GM12872 (cell line): ENCODE data around the gene FGD3.

Experiments
- TF ChIP-seq, protein P1 (sequence below): IDR thresholded peaks from 3 replicates; pipeline ENCODE4 v1.5.1; 2011; ENCODE audit warnings: low read depth, mild to moderate bottlenecking, low read length, moderate library complexity; ENCODE audit not compliant: insufficient read depth

FGD3 gene

GRCh38 chr9:93060746-93061259 lies 113.5 kb downstream of the FGD3 start:
- TF ChIP-seq, protein P1, sequence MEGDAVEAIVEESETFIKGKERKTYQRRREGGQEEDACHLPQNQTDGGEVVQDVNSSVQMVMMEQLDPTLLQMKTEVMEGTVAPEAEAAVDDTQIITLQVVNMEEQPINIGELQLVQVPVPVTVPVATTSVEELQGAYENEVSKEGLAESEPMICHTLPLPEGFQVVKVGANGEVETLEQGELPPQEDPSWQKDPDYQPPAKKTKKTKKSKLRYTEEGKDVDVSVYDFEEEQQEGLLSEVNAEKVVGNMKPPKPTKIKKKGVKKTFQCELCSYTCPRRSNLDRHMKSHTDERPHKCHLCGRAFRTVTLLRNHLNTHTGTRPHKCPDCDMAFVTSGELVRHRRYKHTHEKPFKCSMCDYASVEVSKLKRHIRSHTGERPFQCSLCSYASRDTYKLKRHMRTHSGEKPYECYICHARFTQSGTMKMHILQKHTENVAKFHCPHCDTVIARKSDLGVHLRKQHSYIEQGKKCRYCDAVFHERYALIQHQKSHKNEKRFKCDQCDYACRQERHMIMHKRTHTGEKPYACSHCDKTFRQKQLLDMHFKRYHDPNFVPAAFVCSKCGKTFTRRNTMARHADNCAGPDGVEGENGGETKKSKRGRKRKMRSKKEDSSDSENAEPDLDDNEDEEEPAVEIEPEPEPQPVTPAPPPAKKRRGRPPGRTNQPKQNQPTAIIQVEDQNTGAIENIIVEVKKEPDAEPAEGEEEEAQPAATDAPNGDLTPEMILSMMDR: no peak

- TF ChIP-seq, protein P1: no peak
Observed at GRCh38 chr9:93061260-93061751, 114.0 kb downstream of the FGD3 start.

GRCh38 chr9:93061791-93062763 lies 114.8 kb downstream of the FGD3 start:
- TF ChIP-seq, protein P1: peak; percentile 27; the same call in 1 of the 3 replicates

- TF ChIP-seq, protein P1: no peak
Observed at GRCh38 chr9:93064392-93065134, 117.2 kb downstream of the FGD3 start.

DNA sequence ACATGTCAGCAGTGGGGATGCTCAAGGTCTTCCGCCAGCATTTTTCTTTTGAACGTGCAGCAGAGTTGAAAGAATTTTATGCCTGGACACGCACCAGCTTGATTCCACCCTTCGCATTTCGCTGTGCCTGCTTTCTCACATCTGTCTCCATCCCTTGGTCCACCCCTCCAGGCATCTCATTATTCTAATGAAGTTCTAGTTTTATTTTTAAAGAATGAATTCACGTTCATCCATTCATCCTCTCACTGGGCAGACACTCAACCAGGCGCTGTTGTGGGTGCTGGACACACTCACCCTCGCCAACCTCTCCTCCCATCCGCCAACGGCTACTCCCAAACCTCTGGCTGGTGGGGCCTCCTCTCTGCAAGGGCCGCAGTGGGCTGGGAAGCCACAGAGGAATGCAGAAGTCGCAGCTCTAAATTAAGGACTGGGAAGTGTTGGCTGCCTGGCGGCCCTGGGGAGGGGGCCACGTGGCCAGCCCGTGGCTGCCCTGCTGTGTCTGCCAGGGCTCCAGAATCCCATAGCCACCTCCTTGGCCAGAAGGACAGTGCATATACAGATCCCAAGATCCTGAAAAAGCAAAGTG lies 117.9 kb downstream of the FGD3 start:
- TF ChIP-seq, protein P1: no peak

DNA sequence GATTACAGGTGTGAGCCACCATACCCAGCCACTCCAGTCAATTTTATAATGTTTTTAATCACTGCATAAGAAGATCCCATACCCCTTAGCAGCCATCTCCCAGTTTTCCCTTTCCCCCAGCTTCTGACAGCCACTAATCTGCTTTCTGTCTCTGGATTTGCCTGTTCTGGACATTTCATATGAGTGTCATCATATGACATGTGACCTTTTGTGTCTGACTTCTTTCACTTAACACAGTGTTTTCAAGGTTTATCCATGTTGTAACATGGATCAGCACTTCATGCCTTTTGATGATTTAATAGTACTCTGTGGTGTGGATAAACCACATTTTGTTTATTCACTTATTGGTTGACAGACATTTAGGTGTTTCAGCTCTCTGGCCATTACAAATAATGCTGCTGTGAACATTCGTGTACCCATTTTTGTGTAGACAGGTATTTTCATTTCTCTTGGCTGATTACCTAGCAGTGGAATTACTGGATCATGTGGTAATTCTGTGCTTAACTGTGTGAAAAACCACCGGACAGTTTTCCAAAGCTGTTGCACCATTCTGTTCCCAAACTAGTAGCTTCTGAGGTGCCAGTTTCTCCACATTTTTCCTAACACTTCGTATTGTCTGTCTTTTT lies 119.8 kb downstream of the FGD3 start:
- TF ChIP-seq, protein P1: no peak

- TF ChIP-seq, protein P1: no peak
Observed at GRCh38 chr9:93068956-93069355, 121.6 kb downstream of the FGD3 start.
